Rectal smooth muscle tissue (tissue), 1 donor: ENCODE results near the gene FOXP1.
"Not testable (repeated sequence)": the region's sequence is repeated elsewhere in the genome, so short reads cannot be mapped to it uniquely, and the experiment has no call there.

Source experiments
- H3K27ac ChIP-seq: one replicate; pipeline ENCODE4 v1.7.0; 2013; ENCODE audit warnings: low read depth, low read length, inconsistent platforms
- H3K27me3 ChIP-seq: one replicate; pipeline ENCODE4 v1.7.0; 2013; ENCODE audit warnings: low read length; ENCODE audit not compliant: control insufficient read depth, insufficient read depth
- H3K36me3 ChIP-seq: one replicate; pipeline ENCODE4 v1.7.0; 2013; ENCODE audit warnings: low read length; ENCODE audit not compliant: control insufficient read depth, insufficient read depth
- H3K4me1 ChIP-seq: one replicate; pipeline ENCODE4 v1.7.0; 2013; ENCODE audit warnings: low read length; ENCODE audit not compliant: control insufficient read depth, insufficient read depth
- H3K4me3 ChIP-seq: one replicate; pipeline ENCODE4 v1.7.0; 2013; ENCODE audit warnings: low read length
- H3K9ac ChIP-seq: one replicate; pipeline ENCODE4 v1.7.0; 2013; ENCODE audit warnings: low read length

Gene FOXP1

DNA sequence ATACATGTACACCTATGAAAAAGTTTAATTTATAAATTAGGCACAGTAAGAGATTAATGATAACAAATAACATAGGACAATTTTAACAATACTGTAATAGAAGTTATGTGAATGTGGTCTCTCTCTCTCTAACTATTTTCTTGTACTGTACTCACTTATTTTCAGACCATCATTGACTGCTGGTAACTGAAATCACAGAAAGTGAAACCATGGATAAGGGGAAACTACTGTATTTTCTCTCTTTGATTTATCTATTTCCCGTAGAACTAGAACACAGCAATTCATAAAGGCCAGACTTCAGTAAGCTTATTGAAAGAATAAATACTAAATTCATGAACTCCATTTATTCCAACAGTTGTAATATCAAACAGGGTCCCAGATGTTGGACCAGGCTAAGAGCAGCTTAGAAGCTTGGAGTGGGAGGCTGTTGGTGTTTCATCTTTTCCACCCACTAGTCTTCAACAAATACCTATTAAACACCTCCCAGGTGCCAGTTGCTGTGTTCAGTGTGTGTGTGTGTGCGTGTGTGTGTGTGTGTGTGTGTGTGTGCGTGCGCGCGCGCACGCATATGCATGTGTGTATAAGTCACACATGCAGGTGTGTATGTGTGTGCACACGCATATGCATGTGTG is 235.4 kb downstream of the FOXP1 start:
- no peaks in the 10 kb centered on the region for H3K27me3 ChIP-seq
- H3K4me3 ChIP-seq = no peak overlapping the region
- no peak overlapping the region for H3K27ac ChIP-seq
- no peaks in the 10 kb centered on the region for H3K4me1 ChIP-seq
- H3K36me3 ChIP-seq = no peaks in the 10 kb centered on the region
- H3K9ac ChIP-seq = no peak overlapping the region

DNA sequence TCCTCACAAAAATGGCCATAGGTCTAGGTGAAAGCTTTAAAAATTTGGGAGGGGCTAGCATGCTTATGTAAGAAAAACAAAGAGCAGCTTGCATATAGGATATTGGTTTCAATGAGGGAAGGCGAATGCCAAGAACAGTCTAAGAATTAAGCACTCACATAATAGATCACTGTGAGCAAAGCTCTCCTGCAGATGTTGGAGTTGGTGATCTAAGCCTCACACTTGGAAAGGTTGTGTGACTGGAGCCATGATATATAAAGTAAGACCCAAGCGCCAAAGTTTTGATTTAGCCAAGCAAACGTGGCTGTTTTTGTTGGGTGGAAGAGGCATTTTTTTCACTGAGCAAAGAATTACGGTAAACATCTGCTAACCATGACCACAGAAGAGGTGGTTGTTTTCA is 237.5 kb downstream of the FOXP1 start:
- Histone ChIP-seq H3K4me3 (no peak overlapping the region), H3K27me3 (no peaks in the 10 kb centered on the region), H3K4me1 (no peaks in the 10 kb centered on the region), H3K36me3 (no peaks in the 10 kb centered on the region), H3K27ac (no peak overlapping the region), H3K9ac (no peak overlapping the region)

DNA sequence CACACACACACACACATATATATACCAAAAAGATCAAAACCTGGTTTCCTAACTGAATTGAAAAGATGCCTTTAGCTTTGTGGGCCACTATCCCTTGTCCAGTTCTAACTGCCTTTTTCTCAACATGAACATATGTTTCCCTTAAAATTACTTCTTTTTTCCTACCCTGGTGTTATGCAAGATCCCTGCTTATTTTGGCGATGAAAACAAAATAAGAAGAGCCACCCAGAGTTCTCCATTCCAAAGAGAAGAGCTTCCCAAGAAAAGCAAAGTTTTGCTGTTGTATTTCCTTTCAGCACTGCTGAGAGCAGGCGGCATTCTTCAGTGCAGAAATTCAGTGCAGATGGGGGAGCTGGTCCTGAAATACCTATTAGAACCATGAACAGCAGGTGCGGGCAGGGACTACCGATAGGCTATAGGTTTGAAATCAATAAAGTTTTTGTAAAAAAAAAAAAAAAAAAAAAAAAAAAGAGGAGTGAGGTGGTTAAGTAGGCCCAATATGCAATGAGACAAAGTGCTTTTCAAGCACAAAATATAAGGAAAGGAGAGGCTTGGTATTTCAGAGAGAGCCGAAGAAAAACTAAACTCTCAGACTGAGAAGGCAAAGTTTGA is 238.0 kb downstream of the FOXP1 start:
- no peak overlapping the region for H3K9ac ChIP-seq
- H3K4me1 ChIP-seq = no peaks in the 10 kb centered on the region
- H3K27me3 ChIP-seq = no peaks in the 10 kb centered on the region
- no peaks in the 10 kb centered on the region for H3K36me3 ChIP-seq
- H3K4me3 ChIP-seq = no peak overlapping the region
- H3K27ac ChIP-seq = no peak overlapping the region

DNA sequence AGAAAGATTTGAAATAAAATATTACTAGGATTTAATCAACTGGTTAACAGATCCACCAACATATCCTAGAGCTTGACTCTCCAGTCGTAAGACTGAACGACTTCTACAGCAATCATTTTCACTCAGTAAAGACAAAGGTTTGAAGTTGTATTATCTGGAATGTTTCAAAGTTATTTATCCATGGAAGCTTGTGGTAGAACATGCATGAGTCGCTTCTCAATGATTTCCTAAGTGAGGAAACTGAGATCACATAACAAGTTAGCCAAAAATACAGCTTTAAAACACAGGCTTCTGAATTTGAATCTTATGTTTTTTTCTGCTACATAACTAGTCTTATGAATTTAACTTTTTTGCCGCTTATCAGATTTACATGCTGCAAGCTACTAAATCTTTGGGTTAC is 241.8 kb downstream of the FOXP1 start:
- no peaks in the 10 kb centered on the region for H3K36me3 ChIP-seq
- H3K4me1 ChIP-seq = no peaks in the 10 kb centered on the region
- no peak overlapping the region for H3K27ac ChIP-seq
- H3K4me3 ChIP-seq = no peak overlapping the region
- H3K27me3 ChIP-seq = no peaks in the 10 kb centered on the region
- H3K9ac ChIP-seq = no peak overlapping the region

DNA sequence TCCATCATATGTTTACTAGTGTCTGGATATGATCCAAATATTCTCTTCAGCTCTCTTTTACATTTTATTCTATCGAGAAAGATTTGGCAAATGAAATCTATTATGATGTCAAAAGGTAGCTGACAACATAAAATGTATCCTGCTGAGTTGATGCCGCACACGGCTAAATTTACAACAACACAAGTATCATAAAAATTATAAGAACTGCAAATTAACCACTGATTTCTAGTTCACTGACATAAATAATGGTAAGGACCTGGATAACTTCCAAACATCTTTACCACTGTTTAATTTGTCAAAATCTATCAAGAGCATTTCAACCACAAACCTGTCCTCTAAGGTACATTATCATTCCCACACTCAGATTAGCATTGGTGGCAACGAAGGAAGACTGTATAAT is 244.5 kb downstream of the FOXP1 start:
- Histone ChIP-seq H3K9ac (no peak overlapping the region), H3K27me3 (no peaks in the 10 kb centered on the region), H3K36me3 (no peaks in the 10 kb centered on the region)

DNA sequence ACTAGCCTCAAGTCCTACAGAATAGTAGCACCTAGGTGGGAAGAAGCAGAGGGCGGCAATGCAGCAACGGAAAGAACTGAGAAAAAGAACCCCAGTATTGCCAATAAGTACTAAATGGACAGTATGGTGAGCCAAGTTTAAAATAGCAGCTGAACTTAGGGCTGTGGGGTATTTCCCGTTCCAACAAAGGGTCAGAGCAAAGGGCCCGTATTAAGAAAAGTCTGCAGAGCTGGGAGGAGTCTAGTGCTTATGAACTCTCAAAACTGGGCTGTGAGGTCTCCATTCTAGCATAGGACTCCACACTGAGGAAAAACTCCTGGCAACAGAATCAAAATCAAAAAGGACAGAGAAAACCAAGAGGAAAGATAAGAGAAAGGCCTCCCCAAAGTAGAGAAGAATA is 250.7 kb downstream of the FOXP1 start:
- Histone ChIP-seq H3K36me3 (peaks cover 2% of the 10 kb centered on the region), H3K27me3 (no peaks in the 10 kb centered on the region), H3K27ac (no peak overlapping the region), H3K9ac (no peak overlapping the region), H3K4me1 (no peaks in the 10 kb centered on the region), H3K4me3 (no peak overlapping the region)

More for the DNA sequence above, 244.5 kb downstream of the FOXP1 start:
- H3K4me3 ChIP-seq = no peak overlapping the region
- no peak overlapping the region for H3K27ac ChIP-seq
- H3K4me1 ChIP-seq = no peaks in the 10 kb centered on the region

DNA sequence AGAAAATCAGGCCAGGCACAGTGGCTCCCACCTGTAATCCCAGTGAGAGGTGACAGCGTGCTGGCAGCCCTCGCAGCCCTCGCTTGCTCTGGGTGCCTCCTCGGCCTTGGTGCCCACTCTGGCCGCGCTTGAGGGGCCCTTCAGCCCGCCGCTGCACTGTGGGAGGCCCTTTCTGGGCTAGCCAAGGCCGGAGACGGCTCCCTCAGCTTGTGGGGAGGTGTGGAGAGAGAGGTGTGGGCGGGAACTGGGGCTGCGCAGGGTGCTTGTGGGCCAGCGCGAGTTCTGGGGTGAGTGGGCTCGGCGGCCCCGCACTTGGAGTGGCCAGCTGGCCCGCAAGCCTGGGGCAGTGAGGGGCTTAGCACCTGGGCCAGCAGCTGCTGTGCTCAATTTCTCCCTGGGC is 252.6 kb downstream of the FOXP1 start:
- no peak overlapping the region for H3K27ac ChIP-seq

DNA sequence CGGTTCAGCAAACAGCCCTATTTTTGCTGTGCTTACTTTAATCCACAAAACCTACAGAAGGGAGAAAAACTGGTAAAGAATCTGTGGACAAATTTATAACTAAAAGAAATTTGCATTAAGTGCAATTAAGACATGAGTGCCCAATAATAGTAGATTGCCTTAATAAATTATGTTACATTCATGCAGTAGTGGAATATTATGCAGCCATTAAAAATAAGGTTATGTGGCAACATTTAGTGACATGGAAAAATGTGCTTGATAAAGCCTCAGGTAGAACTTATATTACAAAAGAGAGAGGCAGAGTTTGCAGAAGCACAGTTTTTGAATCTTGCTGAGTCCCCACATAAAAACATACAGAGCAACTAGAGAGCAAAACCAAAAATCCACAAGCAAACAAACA is 253.0 kb downstream of the FOXP1 start:
- Histone ChIP-seq H3K36me3 (peaks cover 2% of the 10 kb centered on the region), H3K27me3 (no peaks in the 10 kb centered on the region), H3K9ac (no peak overlapping the region), H3K4me3 (no peak overlapping the region), H3K4me1 (peaks cover 9% of the 10 kb centered on the region), H3K27ac (no peak overlapping the region)

More for the DNA sequence above, 252.6 kb downstream of the FOXP1 start:
- H3K27me3 ChIP-seq = no peaks in the 10 kb centered on the region
- H3K4me3 ChIP-seq = no peak overlapping the region
- peaks cover 2% of the 10 kb centered on the region for H3K36me3 ChIP-seq
- peaks cover 9% of the 10 kb centered on the region for H3K4me1 ChIP-seq
- no peak overlapping the region for H3K9ac ChIP-seq

DNA sequence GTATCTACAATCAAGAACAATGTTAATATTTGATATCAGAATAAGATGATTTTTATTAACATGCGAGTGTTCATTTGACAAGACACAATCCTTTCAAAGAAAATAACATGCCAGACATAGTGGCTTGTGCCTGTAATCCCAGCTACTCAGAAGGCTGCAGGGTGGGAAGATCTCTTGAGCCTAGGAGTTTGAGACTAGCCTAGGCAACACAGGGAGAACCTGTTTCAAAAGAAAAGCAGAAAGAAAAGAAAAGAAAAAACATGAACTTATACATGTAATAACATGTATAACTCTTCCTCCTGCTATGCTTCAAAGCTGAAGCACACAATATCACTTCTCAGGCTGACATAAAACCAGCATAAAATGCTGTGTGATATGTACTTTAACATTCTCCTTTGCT is 253.7 kb downstream of the FOXP1 start:
- Histone ChIP-seq H3K36me3 (peaks cover 2% of the 10 kb centered on the region), H3K9ac (no peak overlapping the region)

DNA sequence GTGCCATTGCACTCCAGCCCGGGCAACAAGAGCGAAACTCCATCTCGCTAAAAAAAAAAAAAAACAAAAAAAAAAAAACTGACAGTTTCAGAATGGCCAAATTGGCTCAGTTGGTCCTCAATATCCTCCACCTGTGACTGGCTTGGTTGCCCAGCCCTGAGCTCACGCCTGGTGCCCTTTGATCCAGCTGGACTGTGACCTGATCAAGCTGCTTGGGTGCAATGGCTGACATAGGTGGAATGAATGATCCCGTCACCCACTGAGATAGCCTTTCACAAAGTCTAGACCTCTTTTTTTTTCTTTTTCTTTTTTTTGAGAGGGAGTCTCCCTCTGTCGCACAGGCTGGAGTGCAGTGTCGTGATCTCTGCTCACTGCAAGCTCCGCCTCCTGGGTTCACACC is 254.6 kb downstream of the FOXP1 start:
- no peaks in the 10 kb centered on the region for H3K27me3 ChIP-seq
- no peak overlapping the region for H3K4me3 ChIP-seq
- H3K4me1 ChIP-seq = peaks cover 9% of the 10 kb centered on the region
- no peak overlapping the region for H3K27ac ChIP-seq
- H3K9ac ChIP-seq = no peak overlapping the region
- H3K36me3 ChIP-seq = peaks cover 2% of the 10 kb centered on the region

More for the DNA sequence above, 253.7 kb downstream of the FOXP1 start:
- Histone ChIP-seq H3K27me3 (no peaks in the 10 kb centered on the region), H3K4me1 (peaks cover 9% of the 10 kb centered on the region), H3K4me3 (no peak overlapping the region), H3K27ac (no peak overlapping the region)

DNA sequence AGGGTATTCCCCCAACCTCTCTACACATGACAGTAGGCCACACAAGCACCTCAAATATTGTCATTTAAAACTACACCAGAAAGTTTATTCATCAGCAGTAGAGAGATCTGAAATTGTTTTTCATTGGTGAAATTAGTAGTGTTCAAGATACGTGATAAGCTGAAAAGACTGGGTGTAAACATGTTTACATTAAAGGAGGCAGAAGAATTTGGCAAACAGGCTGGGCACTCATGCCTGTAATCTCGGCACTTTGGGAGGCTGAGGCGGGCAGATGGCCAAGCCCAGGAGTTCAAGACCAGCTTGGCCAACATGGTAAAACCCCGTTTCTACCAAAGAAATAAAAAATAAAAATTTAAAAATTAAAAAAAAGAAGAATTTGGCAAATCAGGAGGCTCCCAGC is 255.6 kb downstream of the FOXP1 start:
- H3K27me3 ChIP-seq = no peaks in the 10 kb centered on the region
- H3K36me3 ChIP-seq = peaks cover 2% of the 10 kb centered on the region
- peaks cover 9% of the 10 kb centered on the region for H3K4me1 ChIP-seq
- H3K4me3 ChIP-seq = no peak overlapping the region
- H3K27ac ChIP-seq = no peak overlapping the region
- H3K9ac ChIP-seq = no peak overlapping the region

DNA sequence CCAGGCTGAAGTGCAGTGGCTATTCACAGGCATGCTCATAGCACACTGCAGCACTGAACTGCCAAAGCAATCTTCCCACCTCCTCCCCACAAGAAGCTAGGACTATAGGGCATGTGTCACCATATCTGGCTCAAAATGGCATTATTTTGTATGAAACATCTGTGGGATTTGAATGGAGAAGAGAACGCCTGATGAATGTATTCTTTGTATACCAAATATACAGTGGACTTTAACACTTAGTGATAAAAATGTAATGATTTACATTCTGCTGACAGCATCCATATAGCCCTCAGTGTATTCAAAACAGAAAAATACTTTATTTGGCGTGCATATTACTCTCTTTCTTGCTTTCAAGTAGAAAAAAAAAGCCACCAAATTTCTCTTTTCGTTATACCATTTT is 257.8 kb downstream of the FOXP1 start:
- Histone ChIP-seq H3K9ac (no peak overlapping the region), H3K27ac (no peak overlapping the region), H3K36me3 (no peaks in the 10 kb centered on the region), H3K4me3 (no peak overlapping the region), H3K27me3 (no peaks in the 10 kb centered on the region), H3K4me1 (peaks cover 9% of the 10 kb centered on the region)

DNA sequence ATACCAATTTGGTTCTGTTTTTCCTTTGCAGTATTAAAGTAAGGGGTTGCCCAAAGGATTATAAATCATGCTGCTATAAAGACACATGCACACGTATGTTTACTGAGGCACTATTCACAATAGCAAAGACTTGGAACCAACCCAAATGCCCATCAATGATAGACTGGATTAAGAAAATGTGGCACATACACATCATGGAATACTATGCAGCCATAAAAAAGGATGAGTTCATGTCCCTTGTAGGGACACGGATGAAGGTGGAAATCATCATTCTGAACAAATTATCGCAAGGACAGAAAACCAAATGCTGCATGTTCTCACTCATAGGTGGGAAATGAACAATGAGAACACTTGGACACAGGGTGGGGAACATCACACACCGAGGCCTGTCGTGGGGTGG is 259.3 kb downstream of the FOXP1 start:
- not testable (repeated sequence) for H3K27ac ChIP-seq, H3K9ac ChIP-seq, H3K4me3 ChIP-seq, H3K27me3 ChIP-seq, H3K36me3 ChIP-seq
- H3K4me1 ChIP-seq = peaks cover 11% of the 10 kb centered on the region
